AG09309 (cell line): ENCODE results near the gene ZNF543.

Source experiments
- DNase-seq: peaks from one replicate; pipeline ENCODE4 v3.0.0-alpha.2; 2010; ENCODE audit warnings: low read depth
- H3K4me3 ChIP-seq: 2 replicates; pipeline ENCODE4 v1.5.1; 2011; ENCODE audit warnings: mild to moderate bottlenecking, low read depth, low read length, moderate library complexity; ENCODE audit not compliant: control insufficient read depth
- CTCF ChIP-seq: IDR thresholded peaks from 2 replicates; pipeline ENCODE4 v1.5.1; 2011; ENCODE audit warnings: mild to moderate bottlenecking, low read depth, low read length, inconsistent platforms; ENCODE audit not compliant: insufficient read depth, control insufficient read depth; ENCODE audit errors: missing control alignments

Gene ZNF543

GRCh38 chr19:57376151-57376550 lies 55.9 kb downstream of the ZNF543 start:
- DNase-seq, result no peak
- H3K4me3 ChIP-seq, result no peak overlapping the region
- TF ChIP-seq CTCF, result no peak

GRCh38 chr19:57377498-57378146 lies 57.4 kb downstream of the ZNF543 start:
- no peak overlapping the region for H3K4me3 ChIP-seq
- DNase-seq, result no peak
- no peak for TF ChIP-seq CTCF
